CD4-positive, alpha-beta T cell treated with Interleukin-15 for 4 hours (primary cell): ENCODE measurements around the gene FMN1.
"Not testable (repeated sequence)": the region's sequence is repeated elsewhere in the genome, so short reads cannot be mapped to it uniquely, and the experiment has no call there.

Experiments used
- DNase-seq: peaks from one replicate; pipeline ENCODE4 v3.0.0-alpha.2; 2020; ENCODE audit warnings: low spot score

The FMN1 gene

GRCh38 chr15:32967521-32967920 is 227.0 kb downstream of the FMN1 start:
- DNase-seq = no peak

- DNase-seq = no peak
Observed at GRCh38 chr15:32966512-32966911, 228.0 kb downstream of the FMN1 start.

GRCh38 chr15:32965897-32966296 is 228.6 kb downstream of the FMN1 start:
- DNase-seq = no peak

GRCh38 chr15:32959077-32959476 is 235.4 kb downstream of the FMN1 start:
- DNase-seq = no peak

DNA sequence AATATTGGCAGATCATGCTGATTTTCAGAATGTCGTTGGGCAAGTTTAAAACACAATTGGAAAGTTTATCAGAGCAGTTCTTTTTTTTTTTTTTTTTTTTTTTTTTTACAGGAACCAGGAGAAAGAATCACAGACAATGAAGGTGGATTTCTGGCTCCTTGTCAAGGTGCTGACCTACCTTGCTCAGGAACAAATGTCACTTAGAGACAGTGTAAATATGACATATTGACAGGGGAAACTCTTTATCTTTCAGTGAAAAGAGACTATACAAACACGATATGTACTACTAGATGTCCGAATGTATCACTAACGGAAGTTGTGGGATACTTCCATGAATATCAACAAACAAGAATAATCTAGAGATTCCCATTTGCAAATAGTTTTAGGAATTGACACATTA is 237.3 kb downstream of the FMN1 start:
- DNase-seq = no peak

- DNase-seq = no peak
Observed at GRCh38 chr15:32956711-32957110, 237.8 kb downstream of the FMN1 start.

DNA sequence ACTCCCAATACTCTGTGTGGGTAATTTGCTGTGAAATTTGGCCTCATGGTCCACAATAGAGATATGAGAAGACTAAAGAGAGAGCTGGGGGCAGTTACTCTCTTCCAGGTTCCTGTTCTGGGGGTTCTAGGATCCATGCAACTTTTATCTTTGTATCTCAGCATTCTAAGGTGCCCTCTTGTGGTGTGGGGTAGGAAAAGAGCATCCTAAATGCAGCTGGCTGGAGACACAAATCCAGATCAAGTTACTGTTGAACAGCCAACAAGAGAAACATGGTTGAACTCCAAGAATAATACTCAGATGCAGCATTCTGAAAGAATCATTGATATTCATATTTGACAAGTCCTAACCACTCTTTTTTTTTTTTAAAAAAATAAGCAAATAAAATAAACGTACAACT is 238.5 kb downstream of the FMN1 start:
- no peak for DNase-seq

DNA sequence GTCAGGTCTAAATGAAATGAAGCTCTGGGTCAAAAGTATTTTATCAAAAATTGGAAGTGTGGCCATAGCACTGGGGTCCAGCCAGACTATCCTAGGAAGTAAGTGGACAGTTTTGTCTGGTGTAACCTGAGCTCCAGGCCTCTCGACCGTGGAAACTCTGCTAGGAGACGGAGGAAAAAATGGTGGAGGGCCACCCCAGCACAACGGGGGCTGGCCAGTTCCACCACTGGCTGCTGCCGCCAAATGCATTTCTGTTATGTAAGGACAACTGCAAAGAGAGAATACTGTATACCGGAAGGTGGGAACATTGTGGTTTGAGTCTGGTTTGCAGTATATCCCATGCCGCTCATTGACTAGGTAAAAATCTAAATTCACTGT is 241.0 kb downstream of the FMN1 start:
- no peak for DNase-seq

GRCh38 chr15:32952901-32953532 is 241.5 kb downstream of the FMN1 start:
- DNase-seq = no peak

- DNase-seq = no peak
Observed at GRCh38 chr15:32951736-32952464, 242.6 kb downstream of the FMN1 start.

DNA sequence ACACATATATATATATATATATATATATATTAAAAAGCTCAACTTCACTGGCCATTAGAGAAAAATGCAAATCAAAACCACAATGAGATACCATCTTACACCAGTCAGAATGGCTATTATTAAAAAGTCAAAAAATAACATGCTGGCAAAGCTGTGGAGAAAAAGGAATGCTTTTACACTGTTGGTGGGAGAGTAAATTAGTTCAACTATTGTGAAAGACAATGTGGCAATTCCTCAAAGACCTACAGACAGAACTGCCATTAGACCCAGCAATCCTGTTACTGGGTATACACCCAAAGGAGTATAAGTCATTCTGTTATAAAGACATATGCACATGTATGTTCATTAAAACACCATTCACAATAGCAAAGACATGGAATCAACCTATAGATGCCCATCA is 244.5 kb downstream of the FMN1 start:
- not testable (repeated sequence) for DNase-seq

GRCh38 chr15:32946210-32946609 is 248.3 kb downstream of the FMN1 start:
- no peak for DNase-seq

DNA sequence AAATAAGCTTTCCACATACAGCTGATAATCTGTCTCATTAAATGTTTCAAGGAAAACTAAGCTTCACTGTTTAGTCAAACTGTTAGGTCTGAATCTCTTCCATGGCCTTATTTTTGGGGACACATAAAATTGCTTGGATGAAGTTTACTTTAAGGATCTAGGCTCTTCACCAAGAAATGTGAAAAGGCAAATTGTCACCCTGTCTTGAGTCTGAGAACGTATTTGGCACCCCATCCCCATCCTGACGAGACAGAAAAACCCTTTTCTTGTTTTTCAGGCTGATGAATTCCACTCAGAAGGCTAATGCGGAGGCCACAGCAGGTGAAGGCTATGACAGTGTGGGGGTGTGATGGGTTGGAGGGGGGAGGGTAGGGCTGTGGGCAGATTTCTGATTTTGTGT is 250.1 kb downstream of the FMN1 start:
- DNase-seq = no peak

- no peak for DNase-seq
Observed at GRCh38 chr15:32943711-32944110, 250.8 kb downstream of the FMN1 start.

GRCh38 chr15:32942401-32942841 is 252.1 kb downstream of the FMN1 start:
- no peak for DNase-seq

GRCh38 chr15:32941823-32942222 is 252.7 kb downstream of the FMN1 start:
- no peak for DNase-seq

DNA sequence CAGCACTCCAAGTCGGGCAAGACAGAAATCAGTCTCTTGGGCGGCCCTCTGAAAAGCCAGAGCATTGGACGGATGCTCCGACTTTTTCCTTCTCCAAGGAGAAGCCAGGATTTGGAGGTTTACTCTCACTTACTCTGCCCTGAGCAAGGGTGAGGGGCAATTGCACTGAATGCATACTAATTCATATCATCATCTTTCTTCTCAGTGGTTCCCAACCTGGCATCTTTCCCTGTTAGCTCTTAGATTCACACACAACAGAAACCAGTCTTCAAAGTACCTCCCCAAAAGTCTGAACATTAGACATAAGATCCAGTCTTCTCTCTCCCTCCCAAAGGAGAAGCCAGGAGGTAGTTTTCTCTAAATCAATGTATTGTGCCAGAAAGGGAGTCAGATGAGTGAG is 257.5 kb downstream of the FMN1 start:
- no peak for DNase-seq

DNA sequence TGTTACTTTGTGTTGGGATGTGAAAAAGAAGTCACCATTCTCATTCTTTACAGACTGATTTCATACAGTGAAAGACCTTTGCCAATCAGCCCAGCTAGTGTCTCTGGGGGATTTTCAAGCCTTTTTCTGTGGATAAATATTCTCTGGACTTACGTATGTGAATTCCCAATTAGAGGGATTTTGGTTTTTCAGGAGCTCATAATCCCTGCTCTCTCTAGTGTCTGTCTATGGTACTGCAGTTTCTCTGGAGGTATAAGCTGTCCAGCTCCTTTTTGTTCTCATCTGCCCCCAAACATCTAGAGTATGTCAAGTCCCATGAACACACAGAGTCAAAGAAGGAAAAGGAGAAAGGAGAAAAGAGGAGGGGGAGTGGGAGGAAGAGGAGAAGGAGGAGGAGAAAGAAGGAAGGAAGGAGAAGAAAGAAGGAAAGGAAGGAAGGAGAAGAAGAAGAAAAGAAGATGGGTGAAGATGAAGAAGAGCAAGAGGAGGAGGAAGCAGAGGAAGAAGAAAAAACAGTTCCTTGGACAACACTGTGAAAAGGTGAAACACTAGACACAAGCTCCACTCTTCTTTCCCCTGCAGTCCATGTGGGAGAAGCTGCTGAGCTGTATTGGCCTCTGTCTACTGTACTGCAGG is 258.1 kb downstream of the FMN1 start:
- no peak for DNase-seq

DNA sequence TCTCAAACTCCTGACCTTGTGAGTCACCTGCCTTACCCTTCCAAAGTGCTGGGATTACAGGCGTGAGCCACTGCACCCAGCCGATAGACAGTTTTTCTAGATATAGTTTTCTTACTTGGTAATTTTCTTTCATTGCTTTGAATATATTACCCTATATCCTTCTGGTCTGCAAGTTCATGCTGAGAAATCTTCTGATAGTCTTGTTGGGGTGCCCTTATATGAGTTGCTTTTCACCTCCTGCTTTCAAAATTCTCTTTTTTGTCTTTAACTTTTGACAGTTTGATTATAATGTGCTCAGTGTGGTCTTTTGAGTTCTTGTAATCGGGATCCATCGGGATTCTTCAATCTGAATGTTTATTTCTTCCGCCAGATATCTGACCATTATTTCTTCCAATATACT is 259.4 kb downstream of the FMN1 start:
- DNase-seq = no peak

DNA sequence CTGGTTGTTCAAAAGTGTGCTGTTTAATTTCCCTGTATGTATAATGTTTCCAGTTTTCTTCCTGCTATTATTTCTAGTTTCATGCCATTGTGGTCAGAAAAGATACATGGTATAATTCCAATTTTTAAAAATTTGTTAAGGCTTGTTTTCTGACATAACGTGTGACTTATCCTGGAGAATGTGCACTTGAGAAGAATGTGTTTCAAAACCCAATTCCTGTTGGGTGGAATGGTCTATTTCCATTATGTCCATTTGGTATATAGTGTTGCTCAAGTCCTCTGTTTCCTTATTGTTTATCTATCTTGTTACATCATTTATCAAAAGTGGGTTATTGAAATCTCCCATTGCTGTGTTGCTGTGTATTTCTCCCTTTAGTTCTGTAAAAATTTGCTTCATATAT is 261.3 kb downstream of the FMN1 start:
- no peak for DNase-seq

- no peak for DNase-seq
Observed at GRCh38 chr15:32928876-32929275, 265.6 kb downstream of the FMN1 start.

DNA sequence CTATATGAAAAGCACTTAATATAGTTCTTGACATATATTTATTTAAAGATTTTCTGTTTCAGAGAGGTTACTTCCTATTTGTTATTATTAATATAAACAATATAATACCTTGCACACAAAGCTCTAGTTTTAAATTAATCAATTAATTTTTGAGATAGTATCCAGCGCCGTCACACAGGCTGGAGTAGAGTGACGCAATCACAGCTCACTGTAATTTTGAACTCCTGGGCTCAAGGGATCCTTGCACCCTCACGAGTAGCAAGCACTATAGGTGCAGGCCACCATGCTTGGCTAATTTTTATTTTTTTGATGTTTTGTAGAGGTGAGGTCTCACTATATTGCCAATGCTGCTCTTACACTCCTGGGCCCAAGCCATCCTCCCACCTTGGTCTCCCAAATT is 267.4 kb downstream of the FMN1 start:
- no peak for DNase-seq

- no peak for DNase-seq
Observed at GRCh38 chr15:32923176-32923575, 271.3 kb downstream of the FMN1 start.

GRCh38 chr15:32922541-32922940 is 272.0 kb downstream of the FMN1 start:
- DNase-seq = no peak
